Psoas muscle (tissue), 8 donors: Measurements from ENCODE around the gene FASN. TPM values are rescaled to one million over a fixed set of nuclear protein-coding genes. Genes with fewer than 3 reads are reported as not detected.

Experiments
- ATAC-seq, 4 donors: fragments of 200-7000 bp; cut with Tn5 transposase; one replicate each; pipeline ENCODE4 v1.9.1; 2020; ENCODE audit warnings: moderate library complexity in 3 of 4, mild to moderate bottlenecking in 2 of 4
- DNase-seq, 2 donors: peaks; one replicate each; pipeline ENCODE4 v3.0.0-alpha.2; 2020
- H3K27ac ChIP-seq: fragments of 200-600 bp; one replicate; pipeline ENCODE4 v1.8.0; 2022
- H3K27me3 ChIP-seq, 3 donors: fragments of 200-600 bp in 1 of 3; one replicate each; pipeline versions ENCODE4 v1.6.1 to v1.8.0; 2013 to 2022; ENCODE audit warnings: low read length in 2 of 3, mild to moderate bottlenecking in 2 of 3, moderate library complexity in 1 of 3; ENCODE audit not compliant: insufficient read depth in 3 of 3
- H3K36me3 ChIP-seq, 2 donors: fragments of 200-600 bp in 1 of 2; one replicate each; pipeline versions ENCODE4 v1.6.1 to v1.8.0; 2013 to 2022; ENCODE audit warnings: low read depth in 1 of 2, mild to moderate bottlenecking in 1 of 2, moderate library complexity in 1 of 2; ENCODE audit not compliant: insufficient read depth in 1 of 2
- H3K4me1 ChIP-seq: fragments of 200-600 bp; one replicate; pipeline ENCODE4 v1.8.0; 2022
- H3K4me3 ChIP-seq: fragments of 200-600 bp; one replicate; pipeline ENCODE4 v1.8.0; 2022; ENCODE audit warnings: mild to moderate bottlenecking
- H3K9me3 ChIP-seq: fragments of 200-600 bp; one replicate; pipeline ENCODE4 v1.8.0; 2022
- CTCF ChIP-seq: fragments of 200-600 bp; IDR thresholded peaks from one replicate; pipeline ENCODE4 v1.8.0; 2022; ENCODE audit warnings: antibody characterized with exemption
- WGBS, 3 donors: extraction: QIAGEN DNeasy Blood & Tissue Kit; methylation state at CpG; one replicate each; pipeline versions ENCODE4 v1.1.6 to v1.1.7; 2013; 5-methylcytosine and 5-hydroxymethylcytosine counted together
- intact Hi-C, 2 donors: fragments of 100-400 bp; cut with DNase I; formaldehyde crosslinking; loops; one replicate each; pipeline versions ENCODE4 v1.11.0 to v1.14.2; 2022
- polyA plus RNA-seq, 3 donors: library from polyadenylated mRNA; stranded (reverse); fragments of 200-250 nt; gene quantifications; one replicate each; pipeline ENCODE4 v1.2.3, GENCODE V29; 2013
- total RNA-seq, 4 donors: library from RNA; stranded (reverse); fragmentation: NEBNext Ultra II Directional in 2 of 4; extraction: Animal tissue kit (Norgen Biotek cat#: 25700) in 2 of 4; gene quantifications; one replicate each; pipeline versions ENCODE4 v1.2.1 to v1.2.4, GENCODE V29; 2021 to 2023
- donor health status: healthy with polysubstance abuse.
- donor health status: DM: no; HTN: no; CAD: no; lungs with moderate emphysema.
- donor health status: Bipolar disorder and iron deficiency.
- donor health status: healthy.
- donor health status: DM: yes; HTN: yes; CAD: no.
- donor health status: DM: no; HTN: no; CAD: no.
- donor health status: DM: no; HTN: no; CAD: no.
- donor health status: DM: yes; HTN: yes; CAD: no.

FASN gene
- total and polyA plus RNA-seq, 7 donors = 8.9 to 37.3 (median 22.7) TPM

DNA sequence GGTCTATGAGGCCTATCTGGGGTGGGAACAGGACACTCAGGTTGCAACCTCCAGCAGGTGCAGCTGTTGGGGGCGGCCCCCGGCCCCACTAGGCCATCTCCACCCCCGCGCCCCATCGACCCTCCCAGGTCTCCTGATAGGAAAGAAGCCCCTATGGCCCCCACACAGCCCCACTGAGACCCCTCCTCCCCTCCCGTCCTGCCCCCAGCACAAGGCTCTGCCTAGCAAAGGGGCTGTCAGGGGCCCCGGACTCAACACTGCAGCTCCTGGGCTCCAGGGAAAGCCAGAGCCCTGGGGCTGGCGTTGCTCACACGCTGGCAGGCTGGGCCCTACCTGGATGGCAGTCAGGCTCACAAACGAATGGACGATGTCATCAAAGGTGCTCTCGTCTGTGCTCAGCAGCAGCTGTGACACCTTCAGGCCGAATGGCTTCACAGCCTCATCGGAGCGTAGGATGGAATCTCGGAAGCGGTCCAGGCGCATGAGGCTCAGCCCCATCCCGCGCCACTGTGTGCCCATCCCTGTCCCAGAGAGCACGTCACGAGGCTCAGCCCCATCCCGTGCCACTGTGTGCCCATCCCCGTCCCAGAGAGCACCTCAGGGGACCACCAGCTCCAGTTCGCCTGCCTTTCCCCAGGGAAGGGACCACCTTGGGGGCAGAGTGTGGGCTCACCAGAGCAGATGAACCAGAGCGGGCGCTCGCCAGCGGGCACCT lies 7.3 kb downstream of the FASN start:
- Histone ChIP-seq H3K4me3 (no peak overlapping the region), H3K36me3 (peaks cover 9 to 99% of the 10 kb centered on the region in 2 donors), H3K4me1 (no peaks in the 10 kb centered on the region), H3K27me3 (no peaks in the 10 kb centered on the region), H3K27ac (no peak overlapping the region), H3K9me3 (no peaks in the 10 kb centered on the region)
- WGBS, 3 donors = 91 to 96% (median 95%) methylated on average over 28 to 29 of the region's 29 CpGs
- TF ChIP-seq CTCF = no peak
- ATAC-seq = no peak
- intact Hi-C loops = no loop called here
- peak in 1 of 2 donors; percentile 46 for DNase-seq

GRCh38 chr17:82089723-82090548 lies 8.1 kb downstream of the FASN start:
- no peak overlapping the region for H3K4me3 ChIP-seq
- no peaks in the 10 kb centered on the region for H3K9me3 ChIP-seq
- H3K36me3 ChIP-seq = peaks cover 9 to 99% of the 10 kb centered on the region in 2 donors
- no peak for TF ChIP-seq CTCF
- ATAC-seq (no peak), DNase-seq (peak; percentile 10 to 39)
- 86 to 89% (median 89%) methylated on average over 24 to 29 of the region's 29 CpGs for WGBS, 3 donors
- intact Hi-C loops = no loop called here
- H3K27ac ChIP-seq = no peak overlapping the region
- H3K27me3 ChIP-seq = no peaks in the 10 kb centered on the region
- H3K4me1 ChIP-seq = no peaks in the 10 kb centered on the region

DNA sequence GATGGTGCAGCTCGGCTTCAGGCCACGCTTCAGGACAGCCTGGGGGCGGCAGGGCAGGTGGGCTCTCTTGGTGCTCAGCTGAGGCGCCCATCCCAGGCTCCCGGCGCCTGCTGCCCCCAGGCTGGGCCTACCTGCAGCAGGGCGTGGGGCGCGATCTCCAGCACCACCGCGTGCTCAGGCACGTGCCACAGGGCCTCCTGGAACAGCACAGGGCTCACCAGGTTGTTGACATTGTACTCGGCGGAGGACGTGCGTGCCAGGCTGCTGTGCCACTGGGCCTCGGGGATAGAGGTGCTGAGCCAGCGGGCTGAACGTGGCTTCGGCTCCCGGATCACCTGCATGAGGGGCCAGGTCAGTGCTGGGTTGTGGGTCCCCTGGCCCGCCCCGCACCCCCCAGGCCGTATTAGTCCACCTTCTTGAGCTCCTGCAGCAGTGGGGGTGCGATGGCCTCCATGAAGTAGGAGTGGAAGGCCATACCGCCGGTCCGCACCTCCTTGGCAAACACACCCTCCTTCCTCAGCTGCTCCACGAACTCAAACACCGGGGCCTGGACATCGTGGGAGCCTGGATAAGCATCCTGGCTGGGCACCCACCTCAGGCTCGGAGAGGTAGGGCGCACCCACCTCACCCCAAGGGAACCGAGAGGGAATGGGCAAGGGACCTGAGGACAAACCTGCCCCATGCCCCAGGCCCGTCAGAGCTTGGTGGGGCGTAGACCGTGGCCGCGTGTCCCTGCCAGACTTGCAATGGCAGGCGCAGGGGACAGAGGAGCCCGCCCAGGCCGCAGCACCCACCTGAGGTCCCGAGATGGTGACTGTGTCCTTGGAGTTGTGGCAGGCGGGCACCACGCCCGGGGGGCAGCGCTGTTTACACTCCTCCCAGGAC lies 9.0 kb downstream of the FASN start:
- Histone ChIP-seq H3K27me3 (no peaks in the 10 kb centered on the region), H3K27ac (no peak overlapping the region), H3K4me3 (no peak overlapping the region), H3K36me3 (peaks cover 11 to 100% of the 10 kb centered on the region in 2 donors), H3K4me1 (no peaks in the 10 kb centered on the region), H3K9me3 (no peaks in the 10 kb centered on the region)
- peak; percentile 11 to 55 for DNase-seq
- 93 to 95% (median 94%) methylated on average over 42 to 47 of the region's 47 CpGs for WGBS, 3 donors
- no peak for ATAC-seq
- intact Hi-C loops = no loop called here
- no peak for TF ChIP-seq CTCF

DNA sequence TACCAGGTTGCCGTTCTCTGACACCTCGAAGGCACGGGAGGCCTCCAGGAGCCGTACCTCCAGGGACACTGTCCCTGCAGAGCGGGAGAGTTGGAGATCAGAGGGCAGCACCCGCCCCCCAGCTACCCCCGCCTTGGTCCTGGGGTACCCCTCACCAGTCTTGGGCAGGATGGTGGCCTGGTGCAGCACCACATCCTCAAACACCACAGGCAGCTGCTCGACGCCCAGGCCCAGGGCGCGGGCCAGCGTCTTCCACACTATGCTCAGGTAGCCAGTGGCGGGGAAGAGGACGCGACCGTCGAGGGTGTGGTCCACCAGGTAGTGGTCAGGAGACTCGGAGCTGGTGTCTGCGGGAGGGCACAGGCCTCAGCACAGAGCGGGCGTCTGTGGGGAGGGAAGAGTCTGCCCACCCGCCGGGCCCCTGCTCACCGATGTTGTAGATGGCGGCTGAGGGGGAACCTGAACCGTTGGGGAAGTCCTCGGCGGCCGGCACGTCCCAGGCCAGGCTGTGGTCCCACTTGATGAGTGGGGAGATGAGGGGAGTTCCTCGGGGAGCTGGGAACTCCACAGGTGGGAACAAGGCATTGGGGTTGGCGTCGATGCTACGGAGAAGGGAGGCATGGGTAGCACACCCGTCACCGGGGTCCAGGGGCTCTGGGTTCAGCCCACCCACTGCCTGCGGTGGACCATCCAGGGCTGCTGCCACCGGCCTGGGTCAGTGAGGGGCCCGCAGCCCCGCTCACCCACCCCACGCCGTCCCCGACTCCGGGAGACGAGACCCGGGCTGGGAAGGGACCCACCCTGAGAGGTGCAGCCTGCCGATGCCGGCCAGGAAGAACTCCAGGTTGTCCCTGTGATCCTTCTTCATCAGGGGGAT lies 9.8 kb downstream of the FASN start:
- WGBS, 3 donors = 95 to 98% (median 95%) methylated on average over 42 to 48 of the region's 48 CpGs
- intact Hi-C loops = no loop called here
- Histone ChIP-seq H3K27ac (no peak overlapping the region), H3K4me1 (no peaks in the 10 kb centered on the region), H3K4me3 (no peak overlapping the region), H3K27me3 (no peaks in the 10 kb centered on the region), H3K36me3 (peaks cover 11 to 100% of the 10 kb centered on the region in 2 donors), H3K9me3 (no peaks in the 10 kb centered on the region)
- no peak for ATAC-seq
- peak in 1 of 2 donors; percentile 52 for DNase-seq
- TF ChIP-seq CTCF = no peak
